ENCODE data around the gene CASP6.

- TF ChIP-seq CTCF (conservative IDR thresholded peaks at IDR 0.05) = no peak
- no peak for TF ChIP-seq EZH2 (IDR thresholded peaks at IDR 0.05; ENCODE audit: low read depth)
These were observed 10.3 kb upstream of the CASP6 start for GRCh38 chr4:109713500-109713899.
